Upper lobe of right lung (tissue), 1 donor: ENCODE measurements around the gene STK17A. TPM values are rescaled to one million over a fixed set of nuclear protein-coding genes. Genes with fewer than 3 reads are reported as not detected.

Experiments
- ATAC-seq: fragments of 200-7000 bp; cut with Tn5 transposase; one replicate; pipeline ENCODE4 v1.9.1; 2020; ENCODE audit warnings: mild to moderate bottlenecking, moderate library complexity
- DNase-seq: peaks from one replicate; pipeline ENCODE4 v3.0.0-alpha.2; 2020
- H3K27ac ChIP-seq: fragments of 200-600 bp; one replicate; pipeline ENCODE4 v1.8.0; 2022
- H3K27me3 ChIP-seq: fragments of 200-600 bp; one replicate; pipeline ENCODE4 v1.8.0; 2022; ENCODE audit warnings: mild to moderate bottlenecking
- H3K36me3 ChIP-seq: fragments of 200-600 bp; one replicate; pipeline ENCODE4 v1.8.0; 2022
- H3K4me1 ChIP-seq: fragments of 200-600 bp; one replicate; pipeline ENCODE4 v1.8.0; 2022
- H3K4me3 ChIP-seq: fragments of 200-600 bp; one replicate; pipeline ENCODE4 v1.8.0; 2022; ENCODE audit warnings: mild to moderate bottlenecking
- H3K9me3 ChIP-seq: fragments of 200-600 bp; one replicate; pipeline ENCODE4 v1.8.0; 2022
- intact Hi-C: fragments of 100-400 bp; cut with DNase I; formaldehyde crosslinking; loops from one replicate; pipeline ENCODE4 v1.11.0; 2022
- total RNA-seq: library from RNA; stranded (reverse); fragmentation: NEBNext Ultra II Directional; extraction: Animal tissue kit (Norgen Biotek cat#: 25700); gene quantifications from one replicate; pipeline ENCODE4 v1.2.1, GENCODE V29; 2021
- TF ChIP-seq, protein P1 (sequence below): fragments of 200-600 bp; IDR thresholded peaks from one replicate; pipeline ENCODE4 v1.8.0; 2022; ENCODE audit warnings: antibody characterized with exemption
- donor health status: DM: no; HTN: yes; CAD: no; lungs with severe emphysema.

The STK17A gene
- total RNA-seq, 1 donor from 2014 or later: 35.4 TPM

DNA sequence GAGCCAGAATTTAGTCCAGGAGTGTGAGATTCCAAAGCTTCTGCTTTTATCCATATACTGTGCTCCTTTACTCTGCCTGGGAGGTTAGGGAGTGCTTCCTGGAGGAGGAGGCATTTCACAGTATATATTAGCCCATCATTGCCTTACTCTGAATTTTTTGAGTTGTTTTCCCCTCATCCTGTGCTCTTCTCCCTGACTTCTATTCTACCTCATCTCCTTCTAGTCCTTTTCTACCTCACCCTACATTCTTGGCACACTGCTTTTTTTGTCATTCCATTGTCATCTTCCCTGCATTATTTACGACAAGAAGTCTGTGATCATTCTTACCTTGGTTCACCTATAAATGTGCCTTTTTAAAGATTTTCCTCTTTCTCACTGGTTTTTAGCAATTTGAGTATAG is 21.3 kb downstream of the STK17A start:
- TF ChIP-seq, protein P1, sequence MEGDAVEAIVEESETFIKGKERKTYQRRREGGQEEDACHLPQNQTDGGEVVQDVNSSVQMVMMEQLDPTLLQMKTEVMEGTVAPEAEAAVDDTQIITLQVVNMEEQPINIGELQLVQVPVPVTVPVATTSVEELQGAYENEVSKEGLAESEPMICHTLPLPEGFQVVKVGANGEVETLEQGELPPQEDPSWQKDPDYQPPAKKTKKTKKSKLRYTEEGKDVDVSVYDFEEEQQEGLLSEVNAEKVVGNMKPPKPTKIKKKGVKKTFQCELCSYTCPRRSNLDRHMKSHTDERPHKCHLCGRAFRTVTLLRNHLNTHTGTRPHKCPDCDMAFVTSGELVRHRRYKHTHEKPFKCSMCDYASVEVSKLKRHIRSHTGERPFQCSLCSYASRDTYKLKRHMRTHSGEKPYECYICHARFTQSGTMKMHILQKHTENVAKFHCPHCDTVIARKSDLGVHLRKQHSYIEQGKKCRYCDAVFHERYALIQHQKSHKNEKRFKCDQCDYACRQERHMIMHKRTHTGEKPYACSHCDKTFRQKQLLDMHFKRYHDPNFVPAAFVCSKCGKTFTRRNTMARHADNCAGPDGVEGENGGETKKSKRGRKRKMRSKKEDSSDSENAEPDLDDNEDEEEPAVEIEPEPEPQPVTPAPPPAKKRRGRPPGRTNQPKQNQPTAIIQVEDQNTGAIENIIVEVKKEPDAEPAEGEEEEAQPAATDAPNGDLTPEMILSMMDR: no peak
- Histone ChIP-seq H3K4me3 (no peak overlapping the region), H3K27me3 (no peaks in the 10 kb centered on the region), H3K9me3 (no peaks in the 10 kb centered on the region), H3K36me3 (peaks cover 23% of the 10 kb centered on the region), H3K27ac (no peak overlapping the region), H3K4me1 (no peaks in the 10 kb centered on the region)
- DNase-seq (no peak), ATAC-seq (no peak)
- intact Hi-C loops: no loop called here

DNA sequence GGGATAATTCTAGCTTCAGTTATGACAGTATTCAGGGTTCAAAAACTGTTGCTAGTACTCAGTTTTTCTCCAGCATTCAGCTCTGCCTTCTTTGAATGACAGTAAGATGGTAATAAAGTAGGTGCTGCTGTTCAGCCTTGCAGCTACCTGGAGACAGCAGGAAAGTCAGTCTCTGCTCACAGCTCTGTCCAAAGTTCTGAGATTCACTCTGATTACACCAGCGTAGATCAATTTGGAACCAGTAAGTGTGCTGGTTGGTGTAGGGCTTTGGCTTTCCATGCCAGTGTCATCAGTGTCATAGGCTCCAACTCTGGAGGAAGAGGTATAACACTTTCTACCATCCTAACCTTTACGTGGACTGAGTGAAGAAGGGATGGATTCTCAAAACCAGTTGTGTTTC is 26.2 kb downstream of the STK17A start:
- ATAC-seq (no peak), DNase-seq (no peak)
- Histone ChIP-seq H3K36me3 (peaks cover 37% of the 10 kb centered on the region), H3K4me3 (no peak overlapping the region), H3K27ac (no peak overlapping the region), H3K9me3 (no peaks in the 10 kb centered on the region), H3K4me1 (no peaks in the 10 kb centered on the region), H3K27me3 (no peaks in the 10 kb centered on the region)
- TF ChIP-seq, protein P1: no peak
- intact Hi-C loops: no loop called here

DNA sequence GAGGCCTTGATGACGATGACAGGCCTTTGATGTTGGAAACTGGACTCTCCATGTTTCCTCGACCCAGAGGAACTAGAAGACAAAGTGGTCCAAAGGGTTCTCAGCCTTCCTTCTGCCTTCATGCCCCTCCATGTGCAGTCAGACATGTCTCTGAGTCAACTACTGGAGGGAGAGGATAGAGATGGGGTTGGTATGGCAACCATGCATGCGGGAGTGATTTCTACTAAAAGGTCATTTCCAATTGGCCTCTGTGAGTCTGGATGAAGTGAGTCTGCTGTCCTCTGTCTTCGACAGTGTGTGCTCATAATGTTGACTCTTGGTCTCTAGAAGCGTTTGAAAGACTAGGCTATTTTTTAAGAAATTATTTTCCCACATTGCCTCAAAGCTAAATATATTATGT is 29.2 kb downstream of the STK17A start:
- no peaks in the 10 kb centered on the region for H3K27me3 ChIP-seq
- H3K4me1 ChIP-seq: no peaks in the 10 kb centered on the region
- H3K36me3 ChIP-seq: peaks cover 58% of the 10 kb centered on the region
- intact Hi-C loops: no loop called here
- no peak for DNase-seq
- TF ChIP-seq, protein P1: no peak
- H3K27ac ChIP-seq: no peak overlapping the region
- no peak overlapping the region for H3K4me3 ChIP-seq
- H3K9me3 ChIP-seq: no peaks in the 10 kb centered on the region
- ATAC-seq: no peak

DNA sequence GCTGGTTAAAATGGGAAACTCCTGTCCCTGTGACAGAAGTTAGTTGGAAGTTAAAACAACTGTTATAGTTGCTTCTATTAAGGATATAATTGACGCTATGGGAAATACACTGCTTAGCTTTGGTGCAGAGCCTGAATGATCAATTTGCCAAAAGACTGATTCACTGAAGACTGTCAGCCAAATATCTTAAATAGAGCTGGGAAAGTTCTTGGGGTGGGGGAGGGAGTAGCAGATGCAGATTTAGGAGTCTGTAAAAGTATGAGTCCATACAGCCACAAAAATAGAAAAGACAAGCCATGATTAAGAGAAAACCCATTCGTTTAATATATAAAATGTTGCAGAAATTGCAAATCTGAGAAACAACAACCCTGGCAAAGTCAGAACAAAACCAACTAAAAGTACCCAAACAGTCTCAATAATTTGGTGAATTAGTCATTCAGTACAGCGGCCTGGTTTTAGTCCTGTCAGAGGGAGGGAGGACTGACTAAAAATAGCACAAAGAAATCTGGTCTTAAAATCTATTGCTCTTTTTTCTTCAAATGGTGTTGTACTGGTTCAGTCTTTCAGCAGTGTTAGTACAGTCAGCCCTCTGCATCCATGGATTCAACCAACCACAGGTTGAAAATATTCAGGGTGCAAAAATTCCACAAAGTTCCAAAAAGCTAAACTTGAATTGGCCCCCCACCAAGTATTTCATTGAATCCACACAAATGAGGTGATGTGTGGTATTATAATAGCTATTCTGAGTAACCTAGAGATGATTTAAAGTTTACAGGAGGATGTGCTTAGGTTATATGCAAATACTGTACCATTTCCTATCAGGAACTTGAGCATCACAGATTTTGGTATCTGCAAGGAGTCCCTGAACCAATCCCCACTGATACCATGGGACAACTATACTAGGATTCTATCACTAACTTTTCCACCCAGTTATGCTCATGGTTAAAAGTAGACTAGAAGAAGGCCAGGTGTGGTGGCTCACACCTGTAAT is 30.0 kb downstream of the STK17A start:
- DNase-seq (no peak), ATAC-seq (no peak)
- no peaks in the 10 kb centered on the region for H3K27me3 ChIP-seq
- intact Hi-C loops: no loop called here
- H3K27ac ChIP-seq: no peak overlapping the region
- TF ChIP-seq, protein P1: no peak
- H3K36me3 ChIP-seq: peaks cover 66% of the 10 kb centered on the region
- H3K4me3 ChIP-seq: no peak overlapping the region
- H3K4me1 ChIP-seq: no peaks in the 10 kb centered on the region
- H3K9me3 ChIP-seq: no peaks in the 10 kb centered on the region

DNA sequence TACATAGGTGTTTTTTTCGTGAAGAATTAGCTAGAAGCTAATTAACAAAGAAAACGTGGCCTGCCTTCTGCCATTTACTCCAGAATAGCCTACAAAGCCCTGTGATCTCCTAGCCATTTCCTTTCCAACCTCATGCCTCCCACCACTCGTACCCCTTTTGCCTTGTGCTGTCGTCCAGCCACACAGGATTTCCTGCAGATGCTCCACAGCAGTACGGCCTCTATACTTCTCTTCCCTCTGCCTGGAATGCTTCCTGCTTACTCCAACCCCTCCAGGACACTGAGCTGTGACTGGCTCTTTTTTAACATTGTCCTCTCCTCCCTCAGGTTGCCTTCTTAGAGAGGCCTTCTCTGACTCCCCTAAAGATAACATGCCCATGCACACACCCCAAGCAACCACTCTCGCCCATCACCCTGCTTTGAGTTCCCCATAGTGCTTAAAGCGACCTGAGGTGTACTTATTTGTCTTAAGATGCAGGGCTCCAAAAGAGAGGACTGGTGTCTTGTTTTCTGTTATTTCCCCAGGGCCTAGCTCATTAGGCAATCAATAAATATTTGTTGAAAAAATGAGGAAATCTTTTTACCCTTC is 32.7 kb downstream of the STK17A start:
- peak; percentile 27 for ATAC-seq

More for the DNA sequence above, 32.7 kb downstream of the STK17A start:
- Histone ChIP-seq H3K4me3 (no peak overlapping the region), H3K27ac (no peak overlapping the region), H3K27me3 (no peaks in the 10 kb centered on the region), H3K4me1 (no peaks in the 10 kb centered on the region), H3K36me3 (peaks cover 71% of the 10 kb centered on the region), H3K9me3 (no peaks in the 10 kb centered on the region)
- intact Hi-C loops: no loop called here
- no peak for DNase-seq
- TF ChIP-seq, protein P1: no peak
